Body of pancreas (tissue), 4 donors: Measurements from ENCODE around the gene ULK1.

Experiments used
- CTCF ChIP-seq, 7 experiments: fragments of 450-650 bp in 4 of 7; fragments of 200-600 bp in 3 of 7; sonication (generic) in 3 of 7; IDR thresholded peaks; one replicate each; pipeline ENCODE4 v1.5.1; 2016 to 2019; ENCODE audit warnings: antibody characterized with exemption in 7 of 7
- POLR2A ChIP-seq, 3 donors: fragments of 450-650 bp; IDR thresholded peaks; one replicate each; pipeline ENCODE4 v1.6.1; 2016; ENCODE audit warnings: antibody characterized with exemption in 3 of 3, mild to moderate bottlenecking in 2 of 3

DNA sequence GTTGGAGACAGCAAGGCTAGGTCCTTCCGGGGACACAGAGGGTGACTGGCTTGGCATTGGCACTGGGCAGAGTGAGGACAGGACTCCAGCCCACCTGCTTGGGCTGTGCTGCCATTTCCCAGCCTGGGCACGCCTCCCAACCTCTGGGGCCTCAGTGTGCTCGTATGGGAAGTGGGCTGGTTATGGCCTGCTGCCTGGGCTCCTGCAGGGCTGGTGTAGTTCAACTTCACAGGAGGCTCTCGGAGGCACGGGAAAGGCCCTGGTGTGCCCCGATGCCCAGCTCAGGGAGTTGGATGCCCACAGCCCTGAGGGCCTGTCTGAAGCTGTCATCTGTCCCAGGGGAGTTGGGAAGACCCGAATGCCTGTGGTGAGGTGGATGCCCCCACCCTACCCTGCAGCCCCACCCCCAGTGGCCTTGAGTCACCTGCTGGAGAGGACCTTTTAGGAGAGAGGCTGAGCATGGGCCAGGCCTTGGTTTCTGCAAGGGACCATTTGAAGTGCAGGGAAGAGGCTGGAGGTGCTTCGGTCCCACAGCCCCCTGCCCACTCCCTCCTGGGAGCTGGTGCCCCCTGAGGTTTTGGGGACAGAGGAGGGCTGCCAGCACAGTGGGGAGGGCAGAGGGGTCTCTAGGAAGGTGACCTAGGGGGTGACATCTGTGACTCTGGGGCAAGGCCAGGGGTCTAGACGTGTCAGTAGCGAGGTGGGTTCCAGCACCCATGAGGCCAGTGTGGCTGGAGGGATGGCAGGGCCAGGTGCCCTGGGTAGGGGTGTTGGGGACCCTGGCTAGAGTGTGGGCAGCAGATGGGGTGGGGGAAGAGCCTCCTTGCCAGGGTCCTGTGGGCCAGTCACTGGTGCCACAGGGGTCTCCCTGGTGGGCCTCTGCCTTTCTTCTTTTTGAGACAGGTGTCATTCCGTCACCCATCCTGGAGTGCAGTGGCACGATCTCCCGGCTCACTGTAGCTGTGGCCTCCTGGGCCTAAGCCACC, 9.1 kb downstream of the ULK1 start:
- TF ChIP-seq POLR2A (IDR thresholded peaks at IDR 0.05) (no peak), CTCF (IDR thresholded peaks at IDR 0.05) (no peak)
